GM19467 (cell line): Measurements from ENCODE around the gene POLR1E.

ENCODE experiments used
- ATAC-seq: cut with Tn5 transposase; IDR thresholded peaks from one replicate; pipeline ENCODE4 v1.9.1; 2021; ENCODE audit warnings: mild to moderate bottlenecking, moderate library complexity; ENCODE audit not compliant: unreplicated experiment

Gene POLR1E

GRCh38 chr9:37531699-37532098 lies 46.0 kb downstream of the POLR1E start:
- ATAC-seq, result no peak

DNA sequence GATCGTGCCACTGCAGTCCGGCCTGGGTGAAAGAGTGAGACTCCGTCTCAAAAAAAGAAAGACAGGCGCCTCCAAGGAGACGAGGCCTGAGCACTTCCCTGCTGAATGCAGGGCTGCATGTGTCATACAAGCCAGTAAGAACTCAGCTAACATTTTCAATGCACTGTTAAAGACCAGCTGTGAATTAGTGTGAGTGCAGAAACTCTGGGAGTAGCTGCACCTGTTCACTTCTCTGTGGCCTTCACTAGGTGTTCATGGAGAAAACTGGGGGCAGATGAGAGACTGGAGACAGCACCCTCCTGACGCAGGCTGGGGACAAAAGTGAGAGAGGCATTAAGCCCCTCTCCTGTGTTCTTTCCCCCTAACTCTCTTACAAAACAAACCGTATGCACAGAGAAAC lies 48.7 kb downstream of the POLR1E start:
- ATAC-seq, result no peak

- ATAC-seq, result no peak
Observed at GRCh38 chr9:37534901-37535300, 49.2 kb downstream of the POLR1E start.

DNA sequence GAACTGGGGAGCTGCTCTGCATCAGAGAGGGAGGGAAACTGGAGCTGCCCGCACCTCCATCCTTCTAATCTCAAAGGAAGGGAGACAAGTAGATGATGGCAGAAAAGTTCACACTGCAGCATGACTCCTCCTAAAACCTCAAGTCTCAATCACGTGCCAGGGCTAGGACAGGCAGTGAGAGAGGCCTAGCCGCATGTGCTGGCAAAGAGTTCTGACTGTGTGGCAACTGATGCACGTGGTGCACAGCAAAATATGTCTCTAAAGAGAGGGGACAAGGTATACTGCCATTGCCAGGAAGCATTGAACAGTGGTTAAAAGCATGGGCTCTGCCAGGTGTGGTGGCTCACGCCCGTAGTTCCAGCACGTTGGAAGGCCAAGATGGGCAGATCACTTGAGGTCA lies 52.4 kb downstream of the POLR1E start:
- ATAC-seq, result no peak

GRCh38 chr9:37539634-37540033 lies 53.9 kb downstream of the POLR1E start:
- no peak for ATAC-seq

GRCh38 chr9:37540634-37541033 lies 54.9 kb downstream of the POLR1E start:
- no peak for ATAC-seq

- no peak for ATAC-seq
Observed at GRCh38 chr9:37541465-37541864, 55.7 kb downstream of the POLR1E start.

GRCh38 chr9:37542488-37542887 lies 56.7 kb downstream of the POLR1E start:
- ATAC-seq, result no peak

DNA sequence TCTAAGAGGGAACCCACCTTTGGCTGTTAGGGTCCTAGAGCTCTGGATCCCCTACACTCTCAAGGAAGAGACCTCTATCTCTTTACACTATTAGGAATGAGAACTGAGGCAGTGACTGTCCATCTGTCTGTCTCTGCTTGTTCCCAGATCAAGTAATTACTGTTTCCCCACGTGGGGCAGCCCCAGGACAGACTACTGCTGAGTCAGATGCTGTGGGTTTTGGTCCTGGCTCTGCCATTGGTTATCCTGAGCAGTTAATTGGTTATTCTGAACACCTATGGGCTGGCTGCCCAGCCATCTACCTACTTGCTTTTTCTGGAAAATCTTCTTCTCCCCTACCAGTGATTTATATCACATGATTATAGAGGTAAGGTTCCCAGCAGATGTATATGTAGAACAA lies 57.1 kb downstream of the POLR1E start:
- no peak for ATAC-seq

DNA sequence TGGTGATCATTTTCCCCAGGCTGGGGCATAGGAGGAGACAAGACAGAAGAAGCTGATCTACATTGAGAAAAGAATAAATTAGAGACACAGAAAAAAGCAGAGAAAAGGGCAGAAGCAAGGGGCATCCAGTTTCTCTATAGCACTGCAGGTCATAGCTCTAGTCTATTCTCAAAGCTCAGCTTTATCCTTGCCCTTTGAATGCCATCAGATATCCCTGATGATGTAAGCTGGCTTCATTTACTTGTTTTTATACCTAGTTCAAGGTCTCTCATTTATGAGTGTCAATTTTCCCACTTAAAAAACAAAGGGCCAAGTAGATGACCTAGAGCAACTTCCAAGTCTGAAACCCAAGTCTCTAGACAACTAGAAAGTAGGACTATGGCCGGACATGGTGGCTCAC lies 57.7 kb downstream of the POLR1E start:
- ATAC-seq, result no peak

GRCh38 chr9:37547328-37547878 lies 61.7 kb downstream of the POLR1E start:
- no peak for ATAC-seq

DNA sequence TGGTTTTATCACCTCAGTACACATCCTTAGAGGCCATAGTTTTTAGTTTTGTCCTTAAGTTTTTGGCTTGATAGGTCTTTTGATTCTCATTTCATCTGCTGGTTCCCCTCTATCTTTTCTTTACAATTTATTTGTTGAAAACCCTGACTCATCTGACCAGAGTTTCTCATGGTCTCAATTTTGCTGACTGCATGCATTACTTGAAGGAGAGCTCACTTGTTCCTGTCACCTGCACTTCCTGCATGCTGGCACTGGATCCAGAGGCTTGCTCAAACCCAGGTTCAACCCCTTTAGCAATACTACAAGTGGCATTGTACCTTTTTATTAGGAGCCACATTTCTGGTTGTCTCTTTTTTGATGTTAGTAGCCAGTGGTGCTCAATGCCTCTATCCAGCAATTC lies 63.8 kb downstream of the POLR1E start:
- ATAC-seq, result no peak

DNA sequence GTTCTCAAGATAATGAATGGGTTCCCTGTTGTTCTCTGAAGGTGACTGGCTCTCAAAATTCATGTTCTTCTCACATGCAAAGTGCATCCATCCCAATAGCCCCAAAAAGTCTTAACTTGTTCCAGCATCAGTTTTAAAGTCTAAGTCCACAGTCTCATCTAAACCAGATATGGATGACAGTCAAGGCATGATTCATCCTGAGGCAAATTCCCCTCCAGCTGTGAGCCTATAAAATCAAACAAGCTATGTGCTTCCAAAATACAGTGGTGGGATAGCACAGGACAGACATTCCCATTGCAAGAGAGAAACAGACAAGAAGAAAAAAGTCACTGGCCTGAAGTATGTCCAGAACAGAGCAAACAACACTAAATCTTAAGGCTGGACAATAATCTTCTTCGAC lies 65.0 kb downstream of the POLR1E start:
- no peak for ATAC-seq

DNA sequence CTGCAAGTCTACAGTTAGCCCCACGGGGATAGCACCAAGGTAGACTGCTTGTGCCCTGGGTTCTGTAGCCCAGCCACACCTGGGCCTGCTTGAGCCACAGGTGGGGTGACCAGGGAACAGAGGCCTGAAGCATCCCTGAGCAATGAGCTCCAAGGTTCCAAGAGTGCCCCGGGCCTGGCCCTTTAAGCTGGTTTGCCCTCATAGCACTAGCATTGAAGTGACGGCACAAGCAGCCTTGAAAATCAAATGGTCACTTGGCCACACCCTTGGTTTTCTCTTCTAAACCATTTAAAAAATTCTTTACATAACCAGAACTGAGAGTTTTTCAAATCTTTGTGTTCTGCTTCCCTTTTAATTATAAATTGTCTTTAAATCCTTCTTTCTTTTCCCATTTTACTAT lies 65.7 kb downstream of the POLR1E start:
- no peak for ATAC-seq

- ATAC-seq, result no peak
Observed at GRCh38 chr9:37551888-37552287, 66.1 kb downstream of the POLR1E start.
